Keratinocyte (primary cell): ENCODE measurements around the gene RAD9B.

Experiments
- EZH2 ChIP-seq: IDR thresholded peaks from one replicate; pipeline ENCODE4 v1.6.1; 2012; ENCODE audit warnings: inconsistent platforms, mild to moderate bottlenecking, low read length, moderate library complexity
- TF ChIP-seq, protein P1 (sequence below), 3 experiments: IDR thresholded peaks in 1 of 3; conservative IDR thresholded peaks in 1 of 3; optimal IDR thresholded peaks in 1 of 3; 2 replicates in 2 of 3; 3 replicates in 1 of 3; pipeline versions ENCODE3 to v1.5.1; 2011; ENCODE audit warnings: low read length in 3 of 3, mild to moderate bottlenecking in 3 of 3, moderate library complexity in 2 of 3, control low read depth in 1 of 3, inconsistent platforms in 1 of 3; ENCODE audit not compliant: insufficient read depth in 2 of 3; ENCODE audit errors: extremely low read depth in 1 of 3

DNA sequence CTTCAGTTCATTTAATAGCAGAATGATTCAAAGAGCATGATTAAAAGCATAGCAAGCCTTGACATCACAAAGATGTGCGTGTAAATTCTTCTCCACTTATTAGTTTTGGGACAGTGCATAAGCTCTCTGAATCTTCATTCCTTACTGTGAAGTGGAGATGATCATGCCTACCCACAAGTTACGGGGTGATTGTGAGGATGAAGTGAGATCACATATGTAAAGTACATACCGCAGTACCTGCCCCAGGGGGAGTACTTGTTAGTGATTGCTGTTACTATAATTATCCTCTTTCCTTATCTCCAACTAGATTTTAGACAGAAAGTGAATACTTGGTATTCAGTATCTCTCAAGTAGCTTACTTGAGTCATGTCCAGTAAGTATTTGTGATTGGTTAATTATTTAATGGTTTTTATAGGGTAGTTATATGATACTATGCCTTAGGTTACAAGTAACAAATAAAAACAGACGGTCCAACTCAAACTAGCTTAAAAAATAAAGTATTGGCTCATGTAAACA lies 6.0 kb downstream of the RAD9B start:
- TF ChIP-seq, protein P1, sequence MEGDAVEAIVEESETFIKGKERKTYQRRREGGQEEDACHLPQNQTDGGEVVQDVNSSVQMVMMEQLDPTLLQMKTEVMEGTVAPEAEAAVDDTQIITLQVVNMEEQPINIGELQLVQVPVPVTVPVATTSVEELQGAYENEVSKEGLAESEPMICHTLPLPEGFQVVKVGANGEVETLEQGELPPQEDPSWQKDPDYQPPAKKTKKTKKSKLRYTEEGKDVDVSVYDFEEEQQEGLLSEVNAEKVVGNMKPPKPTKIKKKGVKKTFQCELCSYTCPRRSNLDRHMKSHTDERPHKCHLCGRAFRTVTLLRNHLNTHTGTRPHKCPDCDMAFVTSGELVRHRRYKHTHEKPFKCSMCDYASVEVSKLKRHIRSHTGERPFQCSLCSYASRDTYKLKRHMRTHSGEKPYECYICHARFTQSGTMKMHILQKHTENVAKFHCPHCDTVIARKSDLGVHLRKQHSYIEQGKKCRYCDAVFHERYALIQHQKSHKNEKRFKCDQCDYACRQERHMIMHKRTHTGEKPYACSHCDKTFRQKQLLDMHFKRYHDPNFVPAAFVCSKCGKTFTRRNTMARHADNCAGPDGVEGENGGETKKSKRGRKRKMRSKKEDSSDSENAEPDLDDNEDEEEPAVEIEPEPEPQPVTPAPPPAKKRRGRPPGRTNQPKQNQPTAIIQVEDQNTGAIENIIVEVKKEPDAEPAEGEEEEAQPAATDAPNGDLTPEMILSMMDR (optimal IDR thresholded peaks at IDR 0.05 in 1 of 3, IDR thresholded peaks at IDR 0.05 in 1 of 3, conservative IDR thresholded peaks at IDR 0.05 in 1 of 3; ENCODE audit: extremely low read depth in 1 of 3, insufficient read depth in 2 of 3, low read length in 3 of 3), result no peak
- TF ChIP-seq EZH2, result no peak
